GM12878 (cell line): ENCODE measurements around the gene SNX13. TPM values are rescaled to one million over a fixed set of nuclear protein-coding genes. Genes with fewer than 3 reads are reported as not detected.

Experiments used
- ATAC-seq: fragments of 200-7000 bp; cut with Tn5 transposase; 3 replicates; pipeline ENCODE4 v1.9.1; 2020; ENCODE audit warnings: mild to moderate bottlenecking, moderate library complexity
- BruUV-seq: library from RNA; stranded (reverse); fragments of 400-500 nt; replicated peaks from 2 replicates; lab custom pipeline; 2021; lab: Mats Ljungman, UMichigan
- CTCF ChIA-PET: fragments of 300-600 bp; sonication (Branson Sonifier 250); formaldehyde crosslinking; extraction: SDS; loops from one replicate; lab custom pipeline; 2021; ENCODE audit warnings: inconsistent platforms; lab: Yijun Ruan, JAX
- POLR2A ChIA-PET: fragments of 350-600 bp; formaldehyde crosslinking; extraction: SDS; loops from one replicate; lab custom pipeline; 2021; ENCODE audit warnings: inconsistent platforms; lab: Charles Lee
- RAD21 ChIA-PET: fragments of 300-600 bp; sonication (Branson Sonifier 250); formaldehyde crosslinking; loops from one replicate; lab custom pipeline; 2023; ENCODE audit warnings: antibody characterized with exemption; ENCODE audit not compliant: unreplicated experiment; lab: Charles Lee
- SMC1A ChIA-PET: fragments of 300-600 bp; sonication (Branson Sonifier 250); formaldehyde crosslinking; loops from one replicate; lab custom pipeline; 2023; ENCODE audit not compliant: unreplicated experiment, uncharacterized antibody; lab: Charles Lee
- DNase-seq: peaks from one replicate; pipeline ENCODE4 v3.0.0-alpha.2; 2011; ENCODE audit warnings: low read depth, low spot score
- FAIRE-seq: peaks from 3 replicates; lab custom pipeline; 2011; peaks lifted over from hg19 to GRCh38; lab: Jason Lieb, UNC
- H2AFZ ChIP-seq: 2 replicates; pipeline ENCODE4 v1.6.0; 2011; ENCODE audit warnings: low read depth, low read length, control low read depth; ENCODE audit not compliant: control insufficient read depth
- H3K27ac ChIP-seq: 2 replicates; pipeline ENCODE4 v1.5.1; 2011; ENCODE audit warnings: control low read depth; ENCODE audit not compliant: control insufficient read depth, insufficient read depth
- H3K27me3 ChIP-seq, 2 experiments: replicated peaks in 1 of 2; 2 replicates each; pipeline versions ENCODE4 v1.6.0 to v1.6.1; 2011; ENCODE audit warnings: low read length in 1 of 2; ENCODE audit not compliant: control insufficient read depth in 2 of 2, insufficient read depth in 2 of 2
- H3K36me3 ChIP-seq, 2 experiments: 2 replicates each; pipeline ENCODE4 v1.5.1; 2011; ENCODE audit warnings: low read length in 1 of 2; ENCODE audit not compliant: control insufficient read depth in 2 of 2, insufficient read depth in 2 of 2
- H3K4me1 ChIP-seq: 2 replicates; pipeline ENCODE4 v1.6.1; 2011; ENCODE audit warnings: mild to moderate bottlenecking, low read length, moderate library complexity, mixed read lengths; ENCODE audit not compliant: control insufficient read depth, insufficient read depth
- H3K4me2 ChIP-seq: 2 replicates; pipeline ENCODE4 v1.6.0; 2011; ENCODE audit warnings: control low read depth; ENCODE audit not compliant: control insufficient read depth, insufficient read depth
- H3K4me3 ChIP-seq: fragments of 200-600 bp; sonication (generic); 2 replicates; pipeline ENCODE4 v1.5.1; 2016
- H3K79me2 ChIP-seq: 2 replicates; pipeline ENCODE4 v1.6.0; 2011; ENCODE audit warnings: low read length; ENCODE audit not compliant: control insufficient read depth, insufficient read depth
- H3K9ac ChIP-seq: 2 replicates; pipeline ENCODE4 v1.8.0; 2011; ENCODE audit warnings: low read length, control low read depth, mixed read lengths; ENCODE audit not compliant: control insufficient read depth, insufficient read depth
- H3K9me3 ChIP-seq: replicated peaks from 3 replicates; pipeline ENCODE4 v1.5.1; 2011; ENCODE audit warnings: mild to moderate bottlenecking, low read length; ENCODE audit not compliant: control insufficient read depth, insufficient read depth
- H4K20me1 ChIP-seq: 2 replicates; pipeline ENCODE4 v1.6.0; 2011; ENCODE audit not compliant: control insufficient read depth, insufficient read depth
- BHLHE40 ChIP-seq, 2 experiments: fragments of 450-650 bp in 1 of 2; IDR thresholded peaks; 2 replicates each; pipeline ENCODE4 v1.6.1; 2011 to 2017; ENCODE audit warnings: low read depth in 2 of 2, borderline replicate concordance in 1 of 2, improper control_type of control experiment in 1 of 2, low read length in 1 of 2, mild to moderate bottlenecking in 1 of 2
- CHD4 ChIP-seq: fragments of 200-600 bp; sonication (generic); IDR thresholded peaks from 2 replicates; pipeline ENCODE4 v1.6.1; 2016; ENCODE audit warnings: mild to moderate bottlenecking
- CREM ChIP-seq: IDR thresholded peaks from 2 replicates; pipeline ENCODE4 v1.6.1; 2014; ENCODE audit warnings: antibody characterized with exemption, low read depth
- KLF5 ChIP-seq: fragments of 450-650 bp; IDR thresholded peaks from 2 replicates; pipeline ENCODE4 v1.6.1; 2014; ENCODE audit warnings: mild to moderate bottlenecking; ENCODE audit not compliant: partially characterized antibody
- NRF1 ChIP-seq: conservative IDR thresholded peaks from 2 replicates; pipeline ENCODE4 v1.6.1; 2011; ENCODE audit warnings: mild to moderate bottlenecking, low read depth, low read length, improper control_type of control experiment
- ZNF384 ChIP-seq: IDR thresholded peaks from 2 replicates; pipeline ENCODE4 v1.6.1; 2012; ENCODE audit warnings: low read depth, mild to moderate bottlenecking, low read length, improper control_type of control experiment, borderline replicate concordance
- WGBS: methylation state at CpG from one replicate; pipeline ENCODE4 v1.1.6; 2016; ENCODE audit warnings: low lambda C conversion rate; ENCODE audit not compliant: insufficient replicate concordance, insufficient coverage; ENCODE audit errors: missing lambda C conversion rate; 5-methylcytosine and 5-hydroxymethylcytosine counted together
- in situ Hi-C: fragments of 300-500 bp; cut with MboI; formaldehyde crosslinking; loops from 9 replicates; pipeline ENCODE4 v1.14.3; 2018; ENCODE audit warnings: mixed read lengths
- intact Hi-C: fragments of 100-400 bp; cut with micrococcal nuclease; formaldehyde crosslinking; loops from one replicate; pipeline ENCODE4 v1.14.2; 2022; ENCODE audit not compliant: unreplicated experiment
- polyA plus RNA-seq, 11 experiments: library from polyadenylated mRNA; depleted of rRNA in 4 of 11; unstranded in 6 of 11; stranded (reverse) in 5 of 11; fragments of >200 nt; fragmentation: Nextera tagmentation in 4 of 11; fragmentation: Illumina TruSeq in 1 of 11; extraction: Ambion mirVana in 4 of 11; extraction: Trizol in 1 of 11; gene quantifications; 1 replicate in 1 of 11; 2 replicates in 10 of 11; pipeline versions ENCODE4 v1.2.1 to v1.2.3, GENCODE V29; 2011 to 2016; ENCODE audit warnings: inconsistent platforms in 2 of 11, missing spikeins in 2 of 11, low read depth in 1 of 11
- total RNA-seq, 4 experiments: library from RNA; depleted of rRNA in 3 of 4; stranded (reverse); fragments of >200 nt in 3 of 4; fragmentation: Illumina TruSeq in 1 of 4; extraction: Trizol in 1 of 4; gene quantifications; 2 replicates each; pipeline versions ENCODE4 v1.2.1 to v1.2.3, GENCODE V29; 2013 to 2021
- TF ChIP-seq, protein P1 (sequence below): fragments of 450-650 bp; formaldehyde crosslinking; IDR thresholded peaks from 2 replicates; pipeline ENCODE4 v1.4.0; 2022; ENCODE audit warnings: mild to moderate bottlenecking, moderate library complexity
- TF ChIP-seq, protein P2 (sequence below): fragments of 450-650 bp; conservative IDR thresholded peaks from 2 replicates; pipeline ENCODE4 v1.6.1; 2017; ENCODE audit warnings: mild to moderate bottlenecking, moderate library complexity

Gene SNX13
- total and polyA plus RNA-seq, 10 of the 15 experiments (the other 5 are each of a cell fraction or from before 2014, with no cell fraction given), result 2.2 to 17.1 (median 11.9) TPM

DNA sequence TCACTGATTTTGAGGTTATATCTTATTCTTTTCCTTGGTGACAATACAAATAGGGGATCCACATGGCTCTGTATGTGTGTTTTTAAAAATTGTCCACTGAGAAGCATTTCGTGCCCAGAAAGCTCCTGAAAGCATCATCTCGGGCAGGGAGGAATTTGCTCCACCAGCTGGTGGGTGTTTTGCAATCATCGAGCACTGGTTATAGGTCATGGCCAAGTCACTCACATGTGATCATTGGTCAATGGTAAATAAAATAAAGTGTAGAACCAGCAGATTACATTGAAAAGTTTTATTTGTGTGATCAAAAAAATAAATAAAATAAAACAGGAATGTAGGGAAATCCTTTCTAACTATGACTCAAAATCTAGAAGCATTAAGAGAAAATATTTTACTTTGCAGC is 23.0 kb upstream of the SNX13 start:
- ChIA-PET RAD21 (no interaction called here), POLR2A (no interaction called here), CTCF (interaction anchor here (1.0 kb wide), 1 partner anchor 192 kb away, joined by 4 read pairs; no protein-coding TSS in a partner anchor)
- in situ Hi-C loops, result no loop called here
- H3K27me3 ChIP-seq, result peaks cover 0 to 2% of the 10 kb centered on the region in 2 experiments; a peak in 2 of 4 replicates
- WGBS, result 48% methylated on average over 3 of the region's 3 CpGs
- FAIRE-seq, result no peak
- TF ChIP-seq KLF5 (no peak), CHD4 (no peak), ZNF384 (no peak), BHLHE40 (IDR thresholded peaks at IDR 0.05; ENCODE audit: borderline replicate concordance in 1 of 2, low read depth in 2 of 2, low read length in 1 of 2) (no peak), CREM (no peak), NRF1 (no peak)
- TF ChIP-seq, protein P1, sequence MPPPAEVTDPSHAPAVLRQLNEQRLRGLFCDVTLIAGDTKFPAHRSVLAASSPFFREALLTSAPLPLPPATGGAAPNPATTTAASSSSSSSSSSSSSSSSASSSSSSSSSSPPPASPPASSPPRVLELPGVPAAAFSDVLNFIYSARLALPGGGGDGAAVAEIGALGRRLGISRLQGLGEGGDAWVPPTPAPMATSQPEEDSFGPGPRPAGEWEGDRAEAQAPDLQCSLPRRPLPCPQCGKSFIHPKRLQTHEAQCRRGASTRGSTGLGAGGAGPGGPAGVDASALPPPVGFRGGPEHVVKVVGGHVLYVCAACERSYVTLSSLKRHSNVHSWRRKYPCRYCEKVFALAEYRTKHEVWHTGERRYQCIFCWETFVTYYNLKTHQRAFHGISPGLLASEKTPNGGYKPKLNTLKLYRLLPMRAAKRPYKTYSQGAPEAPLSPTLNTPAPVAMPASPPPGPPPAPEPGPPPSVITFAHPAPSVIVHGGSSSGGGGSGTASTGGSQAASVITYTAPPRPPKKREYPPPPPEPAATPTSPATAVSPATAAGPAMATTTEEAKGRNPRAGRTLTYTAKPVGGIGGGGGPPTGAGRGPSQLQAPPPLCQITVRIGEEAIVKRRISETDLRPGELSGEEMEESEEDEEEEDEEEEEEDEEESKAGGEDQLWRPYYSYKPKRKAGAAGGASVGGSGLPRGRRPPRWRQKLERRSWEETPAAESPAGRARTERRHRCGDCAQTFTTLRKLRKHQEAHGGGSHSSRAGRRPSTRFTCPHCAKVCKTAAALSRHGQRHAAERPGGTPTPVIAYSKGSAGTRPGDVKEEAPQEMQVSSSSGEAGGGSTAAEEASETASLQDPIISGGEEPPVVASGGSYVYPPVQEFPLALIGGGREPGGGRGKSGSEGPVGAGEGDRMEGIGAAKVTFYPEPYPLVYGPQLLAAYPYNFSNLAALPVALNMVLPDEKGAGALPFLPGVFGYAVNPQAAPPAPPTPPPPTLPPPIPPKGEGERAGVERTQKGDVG, result no peak
- TF ChIP-seq, protein P2, sequence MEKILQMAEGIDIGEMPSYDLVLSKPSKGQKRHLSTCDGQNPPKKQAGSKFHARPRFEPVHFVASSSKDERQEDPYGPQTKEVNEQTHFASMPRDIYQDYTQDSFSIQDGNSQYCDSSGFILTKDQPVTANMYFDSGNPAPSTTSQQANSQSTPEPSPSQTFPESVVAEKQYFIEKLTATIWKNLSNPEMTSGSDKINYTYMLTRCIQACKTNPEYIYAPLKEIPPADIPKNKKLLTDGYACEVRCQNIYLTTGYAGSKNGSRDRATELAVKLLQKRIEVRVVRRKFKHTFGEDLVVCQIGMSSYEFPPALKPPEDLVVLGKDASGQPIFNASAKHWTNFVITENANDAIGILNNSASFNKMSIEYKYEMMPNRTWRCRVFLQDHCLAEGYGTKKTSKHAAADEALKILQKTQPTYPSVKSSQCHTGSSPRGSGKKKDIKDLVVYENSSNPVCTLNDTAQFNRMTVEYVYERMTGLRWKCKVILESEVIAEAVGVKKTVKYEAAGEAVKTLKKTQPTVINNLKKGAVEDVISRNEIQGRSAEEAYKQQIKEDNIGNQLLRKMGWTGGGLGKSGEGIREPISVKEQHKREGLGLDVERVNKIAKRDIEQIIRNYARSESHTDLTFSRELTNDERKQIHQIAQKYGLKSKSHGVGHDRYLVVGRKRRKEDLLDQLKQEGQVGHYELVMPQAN, result no peak
- TF ChIP-seq, all 136 proteins: peak for 0
- H3K4me1 ChIP-seq, result no peaks in the 10 kb centered on the region
- no peak for ATAC-seq
- DNase-seq, result no peak
- H2AFZ ChIP-seq, result no peak overlapping the region
- no peaks in the 10 kb centered on the region for H3K79me2 ChIP-seq
- no TSS peak for BruUV-seq
- no peak overlapping the region for H3K27ac ChIP-seq
- intact Hi-C loops, result no loop called here
- H3K4me2 ChIP-seq, result no peak overlapping the region
- SMC1A ChIA-PET, result interaction anchor here (0.5 to 1.2 kb wide), 3 partner anchors 12 to 1624 kb away, joined by 3 to 4 read pairs (median 3); no protein-coding TSS in a partner anchor
- H3K36me3 ChIP-seq, result no peaks in the 10 kb centered on the region
- H3K9ac ChIP-seq, result no peak overlapping the region
- no peak overlapping the region for H3K4me3 ChIP-seq
- no peaks in the 10 kb centered on the region for H3K9me3 ChIP-seq
- no peaks in the 10 kb centered on the region; the same call in 1 of the 2 replicates for H4K20me1 ChIP-seq
